ENCODE data around the gene LGALS8.

The LGALS8 gene

GRCh38 chr1:236552096-236552495, 28.3 kb downstream of the LGALS8 start:
- TF ChIP-seq CTCF (IDR thresholded peaks at IDR 0.05; ENCODE audit: poor library complexity, severe bottlenecking) = no peak
- no peak overlapping the region for H3K4me3 ChIP-seq (ENCODE audit: severe bottlenecking)
- no peaks in the 10 kb centered on the region for H3K9me3 ChIP-seq (ENCODE audit: severe bottlenecking)
- H3K4me1 ChIP-seq (ENCODE audit: insufficient read depth, poor library complexity, severe bottlenecking) = no peaks in the 10 kb centered on the region
- ATAC-seq (ENCODE audit: low read depth) (no peak), DNase-seq (ENCODE audit: low spot score) (no peak)
- no peaks in the 10 kb centered on the region for H3K27me3 ChIP-seq (ENCODE audit: insufficient read depth, poor library complexity, severe bottlenecking)
- peaks cover 89% of the 10 kb centered on the region for H3K36me3 ChIP-seq (ENCODE audit: low read depth)
- no peak overlapping the region for H3K27ac ChIP-seq (ENCODE audit: poor library complexity, severe bottlenecking)

GRCh38 chr1:236552901-236553300, 29.1 kb downstream of the LGALS8 start:
- H3K4me1 ChIP-seq (ENCODE audit: insufficient read depth, poor library complexity, severe bottlenecking) = no peaks in the 10 kb centered on the region
- H3K27me3 ChIP-seq (ENCODE audit: insufficient read depth, poor library complexity, severe bottlenecking) = no peaks in the 10 kb centered on the region
- H3K9me3 ChIP-seq (ENCODE audit: severe bottlenecking) = no peaks in the 10 kb centered on the region
- H3K27ac ChIP-seq (ENCODE audit: poor library complexity, severe bottlenecking) = no peak overlapping the region
- ATAC-seq (ENCODE audit: low read depth) (no peak), DNase-seq (ENCODE audit: low spot score) (no peak)
- TF ChIP-seq CTCF (IDR thresholded peaks at IDR 0.05; ENCODE audit: poor library complexity, severe bottlenecking) = no peak
- peaks cover 88% of the 10 kb centered on the region for H3K36me3 ChIP-seq (ENCODE audit: low read depth)
- no peak overlapping the region for H3K4me3 ChIP-seq (ENCODE audit: severe bottlenecking)

GRCh38 chr1:236553370-236553769, 29.6 kb downstream of the LGALS8 start:
- H3K36me3 ChIP-seq (ENCODE audit: low read depth) = peaks cover 88% of the 10 kb centered on the region
- H3K4me1 ChIP-seq (ENCODE audit: insufficient read depth, poor library complexity, severe bottlenecking) = no peaks in the 10 kb centered on the region
- no peak overlapping the region for H3K27ac ChIP-seq (ENCODE audit: poor library complexity, severe bottlenecking)
- no peaks in the 10 kb centered on the region for H3K9me3 ChIP-seq (ENCODE audit: severe bottlenecking)
- DNase-seq (ENCODE audit: low spot score) (no peak), ATAC-seq (ENCODE audit: low read depth) (no peak)
- H3K4me3 ChIP-seq (ENCODE audit: severe bottlenecking) = no peak overlapping the region
- TF ChIP-seq CTCF (IDR thresholded peaks at IDR 0.05; ENCODE audit: poor library complexity, severe bottlenecking) = no peak
- no peaks in the 10 kb centered on the region for H3K27me3 ChIP-seq (ENCODE audit: insufficient read depth, poor library complexity, severe bottlenecking)

- Histone ChIP-seq H3K27ac (ENCODE audit: poor library complexity, severe bottlenecking) (no peak overlapping the region), H3K36me3 (ENCODE audit: low read depth) (peaks cover 83% of the 10 kb centered on the region), H3K4me1 (ENCODE audit: insufficient read depth, poor library complexity, severe bottlenecking) (no peaks in the 10 kb centered on the region), H3K27me3 (ENCODE audit: insufficient read depth, poor library complexity, severe bottlenecking) (no peaks in the 10 kb centered on the region), H3K4me3 (ENCODE audit: severe bottlenecking) (no peak overlapping the region), H3K9me3 (ENCODE audit: severe bottlenecking) (no peaks in the 10 kb centered on the region)
- no peak for TF ChIP-seq CTCF (IDR thresholded peaks at IDR 0.05; ENCODE audit: poor library complexity, severe bottlenecking)
- DNase-seq (ENCODE audit: low spot score) = no peak
- no peak for ATAC-seq (ENCODE audit: low read depth)
Observed at GRCh38 chr1:236556606-236557005, 32.8 kb downstream of the LGALS8 start.

- H3K36me3 ChIP-seq (ENCODE audit: low read depth) = peaks cover 73% of the 10 kb centered on the region
Observed at GRCh38 chr1:236558081-236558480, 34.3 kb downstream of the LGALS8 start.

More at GRCh38 chr1:236558081-236558480, 34.3 kb downstream of the LGALS8 start:
- Histone ChIP-seq H3K4me1 (ENCODE audit: insufficient read depth, poor library complexity, severe bottlenecking) (no peaks in the 10 kb centered on the region), H3K27me3 (ENCODE audit: insufficient read depth, poor library complexity, severe bottlenecking) (no peaks in the 10 kb centered on the region), H3K27ac (ENCODE audit: poor library complexity, severe bottlenecking) (no peak overlapping the region), H3K9me3 (ENCODE audit: severe bottlenecking) (no peaks in the 10 kb centered on the region), H3K4me3 (ENCODE audit: severe bottlenecking) (no peak overlapping the region)
- no peak for DNase-seq (ENCODE audit: low spot score)
- no peak for ATAC-seq (ENCODE audit: low read depth)
- no peak for TF ChIP-seq CTCF (IDR thresholded peaks at IDR 0.05; ENCODE audit: poor library complexity, severe bottlenecking)

Data from RWPE2 (cell line).